Coronary artery (tissue), 2 donors: ENCODE measurements around the gene SLC13A3.

Experiments used
- DNase-seq: peaks from one replicate; pipeline ENCODE4 v3.0.0-alpha.2; 2017; ENCODE audit warnings: low spot score
- H3K27ac ChIP-seq, 2 donors: fragments of 200-600 bp; sonication (generic); one replicate each; pipeline ENCODE4 v1.5.1; 2016 to 2019
- H3K4me3 ChIP-seq: fragments of 200-600 bp; sonication (generic); 2 replicates; pipeline ENCODE4 v1.5.1; 2016; ENCODE audit warnings: mild to moderate bottlenecking, moderate library complexity
- CTCF ChIP-seq: fragments of 200-600 bp; sonication (generic); IDR thresholded peaks from one replicate; pipeline ENCODE4 v1.5.1; 2019; ENCODE audit warnings: antibody characterized with exemption

The SLC13A3 gene

GRCh38 chr20:46671866-46672542 is 20.7 kb upstream of the SLC13A3 start:
- no peak for DNase-seq
- no peak for TF ChIP-seq CTCF
- no peak overlapping the region for H3K4me3 ChIP-seq
- H3K27ac ChIP-seq = no peak overlapping the region

- DNase-seq = no peak
- no peak overlapping the region for H3K27ac ChIP-seq
- H3K4me3 ChIP-seq = no peak overlapping the region
- no peak for TF ChIP-seq CTCF
Measured at GRCh38 chr20:46670585-46671584, 19.6 kb upstream of the SLC13A3 start.

GRCh38 chr20:46670228-46670584 is 18.9 kb upstream of the SLC13A3 start:
- Histone ChIP-seq H3K27ac (no peak overlapping the region), H3K4me3 (no peak overlapping the region)
- DNase-seq = no peak
- no peak for TF ChIP-seq CTCF

GRCh38 chr20:46666818-46667515 is 15.7 kb upstream of the SLC13A3 start:
- no peak overlapping the region for H3K27ac ChIP-seq
- no peak overlapping the region for H3K4me3 ChIP-seq
- no peak for TF ChIP-seq CTCF
- DNase-seq = no peak

- TF ChIP-seq CTCF = no peak
- DNase-seq = no peak
- no peak overlapping the region for H3K27ac ChIP-seq
- no peak overlapping the region for H3K4me3 ChIP-seq
Measured at GRCh38 chr20:46666306-46666705, 15.0 kb upstream of the SLC13A3 start.

GRCh38 chr20:46665602-46666001 is 14.3 kb upstream of the SLC13A3 start:
- no peak for TF ChIP-seq CTCF
- H3K27ac ChIP-seq = no peak overlapping the region
- no peak for DNase-seq
- H3K4me3 ChIP-seq = no peak overlapping the region
